Measurements from ENCODE around the gene AP2M1. TPM values are rescaled to one million over a fixed set of nuclear protein-coding genes. Genes with fewer than 3 reads are reported as not detected.
"Not testable (repeated sequence)": the region's sequence is repeated elsewhere in the genome, so short reads cannot be mapped to it uniquely, and the experiment has no call there.

AP2M1 gene
- total and polyA plus RNA-seq, 8 donors, result 296 to 405 (median 344) TPM

- Histone ChIP-seq H3K4me1 (no peaks in the 10 kb centered on the region), H3K9me3 (no peaks in the 10 kb centered on the region), H3K4me3 (no peak overlapping the region), H3K27me3 (no peaks in the 10 kb centered on the region), H3K36me3 (peaks cover 0 to 60% of the 10 kb centered on the region in 2 donors), H3K27ac (no peak overlapping the region)
- no peak for TF ChIP-seq CTCF (IDR thresholded peaks at IDR 0.05)
- DNase-seq (no peak), ATAC-seq (no peak)
- intact Hi-C loops (cut with DNase I), result loop anchor here in 1 of 2 donors (10.0 kb wide), 1 partner anchor 89 kb away; no protein-coding TSS in a partner anchor
Measured at GRCh38 chr3:184145751-184146270, 28.8 kb upstream of the AP2M1 start.

GRCh38 chr3:184148076-184148475, 26.6 kb upstream of the AP2M1 start:
- no peaks in the 10 kb centered on the region for H3K9me3 ChIP-seq
- H3K4me3 ChIP-seq, result no peak overlapping the region
- ATAC-seq (no peak), DNase-seq (no peak)
- no peak for TF ChIP-seq CTCF (IDR thresholded peaks at IDR 0.05)
- H3K27me3 ChIP-seq, result no peaks in the 10 kb centered on the region
- no peak overlapping the region for H3K27ac ChIP-seq
- intact Hi-C loops (cut with DNase I), result loop anchor here in 1 of 2 donors (10.0 kb wide), 1 partner anchor 87 kb away; no protein-coding TSS in a partner anchor
- peaks cover 0 to 37% of the 10 kb centered on the region in 2 donors for H3K36me3 ChIP-seq
- no peaks in the 10 kb centered on the region for H3K4me1 ChIP-seq

GRCh38 chr3:184149123-184149522, 25.5 kb upstream of the AP2M1 start:
- intact Hi-C loops (cut with DNase I), result loop anchor here in 1 of 2 donors (10.0 kb wide), 1 partner anchor 86 kb away; no protein-coding TSS in a partner anchor
- H3K27ac ChIP-seq, result no peak overlapping the region
- ATAC-seq (no peak), DNase-seq (no peak)
- peaks cover 0 to 27% of the 10 kb centered on the region in 2 donors for H3K36me3 ChIP-seq
- H3K27me3 ChIP-seq, result no peaks in the 10 kb centered on the region
- no peak overlapping the region for H3K4me3 ChIP-seq
- no peak for TF ChIP-seq CTCF (IDR thresholded peaks at IDR 0.05)
- no peaks in the 10 kb centered on the region for H3K9me3 ChIP-seq
- peaks cover 0 to under 1% of the 10 kb centered on the region in 2 donors for H3K4me1 ChIP-seq

GRCh38 chr3:184149770-184150169, 24.9 kb upstream of the AP2M1 start:
- not testable (repeated sequence) for ATAC-seq, H3K9me3 ChIP-seq, DNase-seq, H3K4me1 ChIP-seq, H3K27me3 ChIP-seq, H3K27ac ChIP-seq, H3K4me3 ChIP-seq
- intact Hi-C loops (cut with DNase I), result loop anchor here in 1 of 2 donors (10.0 kb wide), 1 partner anchor 85 kb away; no protein-coding TSS in a partner anchor
- peaks cover 0 to 20% of the 10 kb centered on the region in 2 donors for H3K36me3 ChIP-seq

GRCh38 chr3:184154885-184155643, 19.6 kb upstream of the AP2M1 start, which contains the start of gene DVL3:
TSS of gene DVL3 (plus strand) at chr3:184155377. CDS start at chr3:184155636, 259 bp downstream.
- H3K27me3 ChIP-seq, result no peaks in the 10 kb centered on the region
- H3K9me3 ChIP-seq, result no peaks in the 10 kb centered on the region
- ATAC-seq (peak; percentile 91), DNase-seq (peak; percentile 66 to 95 (median 76))
- intact Hi-C loops (cut with DNase I), result no loop called here
- H3K4me1 ChIP-seq, result peaks cover 25 to 45% of the 10 kb centered on the region in 2 donors
- no peaks in the 10 kb centered on the region for H3K36me3 ChIP-seq
- peak within 1 kb of the TSS; percentile 86 to 91 for H3K27ac ChIP-seq
- H3K4me3 ChIP-seq, result peak within 1 kb of the TSS; percentile 66 to 92
- TF ChIP-seq CTCF (IDR thresholded peaks at IDR 0.05), result no peak
